ENCODE measurements around the gene ZNF396.

The ZNF396 gene

GRCh38 chr18:35374708-35375107 is 2.4 kb downstream of the ZNF396 start:
- no peak for DNase-seq (ENCODE audit: low read depth in 1 of 2, low spot score in 1 of 2)
- no peak for TF ChIP-seq GABPA (IDR thresholded peaks at IDR 0.05; ENCODE audit: low read depth)
- no peak for TF ChIP-seq POLR2AphosphoS5 (IDR thresholded peaks at IDR 0.05; ENCODE audit: low read depth)
- TF ChIP-seq REST (IDR thresholded peaks at IDR 0.05; ENCODE audit: insufficient replicate concordance, low read depth): no peak
- TF ChIP-seq, protein P1, sequence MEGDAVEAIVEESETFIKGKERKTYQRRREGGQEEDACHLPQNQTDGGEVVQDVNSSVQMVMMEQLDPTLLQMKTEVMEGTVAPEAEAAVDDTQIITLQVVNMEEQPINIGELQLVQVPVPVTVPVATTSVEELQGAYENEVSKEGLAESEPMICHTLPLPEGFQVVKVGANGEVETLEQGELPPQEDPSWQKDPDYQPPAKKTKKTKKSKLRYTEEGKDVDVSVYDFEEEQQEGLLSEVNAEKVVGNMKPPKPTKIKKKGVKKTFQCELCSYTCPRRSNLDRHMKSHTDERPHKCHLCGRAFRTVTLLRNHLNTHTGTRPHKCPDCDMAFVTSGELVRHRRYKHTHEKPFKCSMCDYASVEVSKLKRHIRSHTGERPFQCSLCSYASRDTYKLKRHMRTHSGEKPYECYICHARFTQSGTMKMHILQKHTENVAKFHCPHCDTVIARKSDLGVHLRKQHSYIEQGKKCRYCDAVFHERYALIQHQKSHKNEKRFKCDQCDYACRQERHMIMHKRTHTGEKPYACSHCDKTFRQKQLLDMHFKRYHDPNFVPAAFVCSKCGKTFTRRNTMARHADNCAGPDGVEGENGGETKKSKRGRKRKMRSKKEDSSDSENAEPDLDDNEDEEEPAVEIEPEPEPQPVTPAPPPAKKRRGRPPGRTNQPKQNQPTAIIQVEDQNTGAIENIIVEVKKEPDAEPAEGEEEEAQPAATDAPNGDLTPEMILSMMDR (IDR thresholded peaks at IDR 0.05; ENCODE audit: insufficient read depth, low read length): no peak
- TF ChIP-seq SPI1 (IDR thresholded peaks at IDR 0.05; ENCODE audit: borderline replicate concordance, low read depth): no peak
- Histone ChIP-seq H3K27me3 (ENCODE audit: insufficient read depth, poor library complexity, severe bottlenecking) (no peaks in the 10 kb centered on the region), H3K27ac (replicated peaks) (no peak overlapping the region), H3K4me3 (replicated peaks; ENCODE audit: insufficient read depth, low read length) (no peak overlapping the region)

GRCh38 chr18:35371412-35372195 is 5.5 kb downstream of the ZNF396 start:
- TF ChIP-seq, protein P1 (IDR thresholded peaks at IDR 0.05; ENCODE audit: insufficient read depth, low read length): no peak
- TF ChIP-seq POLR2AphosphoS5 (IDR thresholded peaks at IDR 0.05; ENCODE audit: low read depth) (no peak), SPI1 (IDR thresholded peaks at IDR 0.05; ENCODE audit: borderline replicate concordance, low read depth) (no peak), GABPA (IDR thresholded peaks at IDR 0.05; ENCODE audit: low read depth) (no peak), REST (IDR thresholded peaks at IDR 0.05; ENCODE audit: insufficient replicate concordance, low read depth) (no peak)
- no peaks in the 10 kb centered on the region for H3K27me3 ChIP-seq (ENCODE audit: insufficient read depth, poor library complexity, severe bottlenecking)
- no peak for DNase-seq (ENCODE audit: low read depth in 1 of 2, low spot score in 1 of 2)
- no peak overlapping the region for H3K4me3 ChIP-seq (replicated peaks; ENCODE audit: insufficient read depth, low read length)
- no peak overlapping the region for H3K27ac ChIP-seq (replicated peaks)

- H3K27ac ChIP-seq (replicated peaks): no peak overlapping the region
- H3K4me3 ChIP-seq (replicated peaks; ENCODE audit: insufficient read depth, low read length): no peak overlapping the region
- DNase-seq (ENCODE audit: low read depth in 1 of 2, low spot score in 1 of 2): no peak
- TF ChIP-seq GABPA (IDR thresholded peaks at IDR 0.05; ENCODE audit: low read depth): no peak
- TF ChIP-seq REST (IDR thresholded peaks at IDR 0.05; ENCODE audit: insufficient replicate concordance, low read depth): no peak
- TF ChIP-seq, protein P1 (IDR thresholded peaks at IDR 0.05; ENCODE audit: insufficient read depth, low read length): no peak
- no peak for TF ChIP-seq POLR2AphosphoS5 (IDR thresholded peaks at IDR 0.05; ENCODE audit: low read depth)
- TF ChIP-seq SPI1 (IDR thresholded peaks at IDR 0.05; ENCODE audit: borderline replicate concordance, low read depth): no peak
- H3K27me3 ChIP-seq (ENCODE audit: insufficient read depth, poor library complexity, severe bottlenecking): no peaks in the 10 kb centered on the region
Measured at GRCh38 chr18:35369126-35369525, 8.0 kb downstream of the ZNF396 start.
